Mononuclear cell (primary cell): Measurements from ENCODE around the gene FHL2. TPM values are rescaled to one million over a fixed set of nuclear protein-coding genes. Genes with fewer than 3 reads are reported as not detected.

Experiments
- H3K27me3 ChIP-seq: 2 replicates; pipeline ENCODE4 v1.6.0; 2011; ENCODE audit warnings: low read length, control low read depth; ENCODE audit not compliant: insufficient read depth
- H3K4me1 ChIP-seq: 2 replicates; pipeline ENCODE4 v1.5.1; 2011; ENCODE audit warnings: mild to moderate bottlenecking, low read length, control low read depth; ENCODE audit not compliant: insufficient read depth
- H3K4me3 ChIP-seq: 2 replicates; pipeline ENCODE4 v1.5.1; 2011; ENCODE audit warnings: mild to moderate bottlenecking, low read length, moderate library complexity
- H3K9me3 ChIP-seq: 2 replicates; pipeline ENCODE4 v1.5.1; 2011; ENCODE audit warnings: low read depth, mild to moderate bottlenecking, control low read depth, low read length
- total RNA-seq: library from RNA; depleted of rRNA; stranded (reverse); fragments of >200 nt; gene quantifications from one replicate; pipeline ENCODE4 v1.2.3, GENCODE V29; 2012

Gene FHL2
- total RNA-seq, 1 donor: 2.2 TPM

DNA sequence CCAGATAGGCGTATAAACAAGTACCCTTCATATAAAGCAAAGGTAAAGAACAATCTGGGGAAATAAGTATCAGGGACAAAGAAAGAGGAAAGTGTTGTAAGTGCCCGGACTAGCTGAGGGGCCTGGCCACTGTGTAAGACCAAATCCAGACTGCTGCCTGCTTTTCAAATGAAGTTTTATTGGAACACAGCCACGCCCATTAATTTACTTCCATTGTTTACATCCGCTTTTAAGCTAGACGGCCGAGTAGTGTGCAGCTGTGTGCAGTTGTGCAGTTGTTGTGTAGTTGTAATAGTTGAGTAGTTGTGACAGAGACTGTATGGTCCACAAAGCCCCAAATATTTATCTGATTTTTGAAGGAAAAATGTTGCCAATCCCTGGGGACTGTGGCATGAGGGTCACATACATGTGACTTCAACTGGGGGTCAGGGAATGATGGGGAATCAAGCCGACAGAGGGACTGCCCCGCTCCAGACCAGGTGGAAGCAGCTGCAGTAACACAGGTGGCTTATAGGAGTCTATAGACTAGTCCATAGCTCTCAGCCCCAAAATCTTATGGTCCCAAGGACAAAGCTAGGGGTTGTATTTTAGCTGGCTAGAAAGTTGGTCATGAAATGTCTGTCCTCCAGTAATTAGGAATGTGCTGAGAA is 30.0 kb downstream of the FHL2 start:
- H3K9me3 ChIP-seq: no peaks in the 10 kb centered on the region
- H3K4me1 ChIP-seq: peaks cover 3% of the 10 kb centered on the region
- no peak overlapping the region for H3K4me3 ChIP-seq
- H3K27me3 ChIP-seq: no peaks in the 10 kb centered on the region

DNA sequence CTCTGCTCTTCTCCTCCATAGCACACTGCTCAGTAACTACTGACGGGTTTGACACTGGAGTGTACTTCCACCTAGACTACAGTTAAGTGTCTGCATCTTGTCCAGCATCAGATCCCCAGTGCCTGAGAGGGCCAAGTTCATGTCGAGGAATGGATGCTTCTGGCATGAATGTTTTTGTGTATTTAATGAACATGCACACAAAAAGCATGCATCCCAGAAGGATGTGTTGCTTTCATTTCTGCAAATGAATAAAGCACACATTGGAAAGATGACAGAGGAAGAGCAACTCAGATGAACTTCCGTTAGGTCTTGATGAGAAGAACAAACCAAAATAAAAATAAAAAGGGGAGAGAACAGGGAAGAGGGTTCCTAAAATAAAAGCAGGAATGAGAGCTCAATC is 33.6 kb downstream of the FHL2 start:
- Histone ChIP-seq H3K4me3 (no peak overlapping the region), H3K27me3 (no peaks in the 10 kb centered on the region), H3K9me3 (no peaks in the 10 kb centered on the region), H3K4me1 (peaks cover 3% of the 10 kb centered on the region)

DNA sequence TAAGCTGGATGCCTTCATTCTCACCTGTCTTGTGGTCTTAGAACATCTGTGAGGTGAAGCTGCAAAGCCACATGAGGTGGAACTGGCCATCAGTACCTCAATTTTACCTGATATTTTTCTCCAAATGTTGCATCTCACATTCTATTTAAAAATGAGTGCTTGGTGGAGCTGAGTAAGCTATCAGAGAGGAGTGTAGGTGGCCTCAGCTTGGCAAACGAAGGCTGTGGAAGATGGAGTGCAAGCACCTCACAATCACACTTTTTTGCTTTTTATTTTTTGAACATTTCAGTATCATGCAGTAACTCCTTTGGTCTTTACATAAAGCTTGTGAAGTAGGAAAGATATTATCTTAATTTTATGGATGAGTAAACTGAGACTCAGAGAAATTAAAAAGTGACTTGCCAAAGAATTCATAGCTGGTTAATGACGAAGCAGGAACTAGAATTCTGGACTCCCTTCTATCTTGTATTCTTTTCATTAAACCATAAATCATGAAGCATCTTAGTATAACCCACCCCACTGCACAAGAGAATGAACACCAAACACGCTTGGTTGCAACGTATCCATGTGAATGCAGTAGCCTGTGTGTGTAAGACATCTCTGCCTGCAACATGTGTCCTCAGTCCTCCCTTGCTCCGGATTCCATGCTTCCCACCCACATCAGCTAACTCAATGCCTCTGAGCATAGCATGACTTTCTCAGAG is 34.3 kb downstream of the FHL2 start:
- H3K27me3 ChIP-seq: no peaks in the 10 kb centered on the region
- H3K4me3 ChIP-seq: no peak overlapping the region
- no peaks in the 10 kb centered on the region for H3K4me1 ChIP-seq
- H3K9me3 ChIP-seq: no peaks in the 10 kb centered on the region

DNA sequence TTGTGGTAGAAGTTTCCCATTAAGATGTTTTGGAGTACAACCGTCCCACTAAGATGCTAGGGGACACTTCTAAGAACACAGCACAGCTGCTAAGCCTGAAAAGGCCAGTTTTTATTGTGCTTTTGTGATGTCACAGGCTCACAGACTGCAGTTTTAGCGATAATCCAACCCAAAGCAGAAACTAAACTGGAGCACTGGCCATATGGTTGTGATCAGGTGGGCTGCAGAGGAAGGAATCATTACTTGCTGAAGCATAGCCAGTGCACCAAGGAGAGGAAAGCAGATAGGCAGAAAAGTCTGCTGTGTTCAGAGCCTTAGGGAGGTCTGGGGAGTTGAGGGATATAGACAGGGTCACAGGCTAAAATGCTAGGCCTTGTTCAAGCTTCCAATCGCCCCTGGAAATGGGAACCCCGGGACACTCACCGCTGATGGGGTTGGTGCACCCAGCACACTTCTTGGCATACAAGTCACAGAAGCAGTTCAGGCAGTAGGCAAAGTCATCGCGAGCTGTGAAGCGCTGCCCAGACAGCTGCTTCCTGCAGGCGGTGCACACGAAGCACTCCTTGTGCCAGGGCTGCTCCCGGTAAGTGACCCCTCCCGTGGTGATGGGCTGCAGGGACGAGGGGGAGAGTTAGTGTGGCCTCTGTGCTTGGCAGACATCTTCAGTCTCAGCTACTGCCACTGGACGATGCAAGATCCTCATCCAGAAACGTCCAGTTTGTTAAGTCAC is 35.8 kb downstream of the FHL2 start:
- no peaks in the 10 kb centered on the region for H3K4me1 ChIP-seq
- no peaks in the 10 kb centered on the region for H3K9me3 ChIP-seq

DNA sequence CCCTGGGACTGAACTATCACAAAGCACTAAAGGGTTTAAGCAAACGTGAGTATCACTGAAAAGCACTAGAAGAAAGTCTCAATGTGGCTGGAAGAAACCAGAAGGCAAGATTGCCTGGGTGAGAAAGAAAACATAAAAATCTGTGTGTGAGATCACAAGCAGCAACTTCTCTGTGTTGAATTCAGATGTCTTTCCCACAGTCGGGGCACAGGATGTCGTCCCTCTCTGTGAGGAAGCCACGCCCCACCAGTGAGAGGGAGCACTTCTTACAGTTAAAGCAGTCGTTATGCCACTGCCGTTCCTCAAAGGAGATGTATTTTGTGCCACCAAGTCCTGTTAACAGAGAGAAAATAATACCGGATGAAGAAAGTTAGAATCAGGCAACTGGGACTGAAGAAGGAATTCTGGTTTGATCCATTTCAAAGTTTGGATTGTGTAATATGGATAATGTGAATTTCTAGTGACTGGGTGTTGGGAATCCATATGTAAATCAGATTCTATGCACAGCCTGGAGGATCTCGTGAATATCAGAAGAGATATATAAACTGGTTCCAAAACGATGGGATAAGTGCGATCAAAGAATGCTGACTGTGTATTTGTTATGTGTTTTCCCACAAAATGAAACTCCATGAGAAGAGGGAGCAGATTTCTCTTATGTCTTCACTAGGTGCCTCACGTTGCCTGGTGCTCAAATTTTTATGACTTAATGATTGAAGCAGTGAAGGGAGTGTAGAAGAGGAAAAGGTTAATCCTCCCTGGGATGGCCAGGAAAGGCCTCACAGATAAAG is 37.6 kb downstream of the FHL2 start:
- no peaks in the 10 kb centered on the region for H3K4me1 ChIP-seq
- no peak overlapping the region for H3K4me3 ChIP-seq
- no peaks in the 10 kb centered on the region for H3K27me3 ChIP-seq
- peaks cover 11% of the 10 kb centered on the region for H3K9me3 ChIP-seq

More for the DNA sequence above, 35.8 kb downstream of the FHL2 start:
- H3K4me3 ChIP-seq: no peak overlapping the region
- no peaks in the 10 kb centered on the region for H3K27me3 ChIP-seq

DNA sequence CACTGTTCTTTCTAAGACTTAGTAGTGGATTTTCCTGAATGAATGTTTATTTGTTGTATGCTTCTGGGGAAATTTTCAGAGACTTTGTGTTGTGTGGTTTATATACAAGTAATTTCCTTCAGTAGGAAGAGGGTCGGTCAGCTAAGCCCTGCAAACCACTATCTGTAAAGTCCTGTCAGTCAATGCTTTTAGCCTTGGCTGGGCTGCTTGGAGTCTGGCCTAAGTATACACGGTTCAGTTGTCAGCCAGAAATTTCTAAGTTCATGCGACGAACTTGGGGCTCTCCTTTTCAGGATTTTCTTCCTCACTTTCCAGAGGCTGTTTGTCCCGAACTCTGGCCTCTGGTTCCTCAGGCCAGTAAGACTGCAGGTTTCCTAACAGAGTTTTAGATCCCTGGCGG is 40.3 kb downstream of the FHL2 start:
- Histone ChIP-seq H3K4me3 (no peak overlapping the region), H3K9me3 (peaks cover 17% of the 10 kb centered on the region), H3K4me1 (no peaks in the 10 kb centered on the region), H3K27me3 (no peaks in the 10 kb centered on the region)

DNA sequence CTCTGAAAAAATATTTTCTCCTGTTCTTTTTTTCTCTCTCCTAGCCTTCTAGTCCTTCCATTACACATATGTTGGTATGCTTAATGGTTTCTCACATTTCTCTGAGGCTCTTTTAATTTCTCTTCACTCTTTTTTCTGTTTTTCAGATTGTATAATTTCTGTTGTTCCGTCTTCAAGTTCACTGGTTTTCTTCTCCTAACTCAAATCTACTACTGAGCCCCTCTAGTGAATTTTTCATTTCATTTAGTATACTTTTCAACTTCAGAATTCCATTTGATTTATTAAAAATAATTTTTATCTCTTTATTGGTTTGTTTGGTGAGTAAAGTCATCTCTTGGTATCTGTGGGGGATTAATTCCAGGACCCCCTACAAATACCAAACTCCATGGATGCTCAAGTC is 41.7 kb downstream of the FHL2 start:
- Histone ChIP-seq H3K4me1 (no peaks in the 10 kb centered on the region), H3K9me3 (peaks cover 17% of the 10 kb centered on the region), H3K27me3 (no peaks in the 10 kb centered on the region), H3K4me3 (no peak overlapping the region)

DNA sequence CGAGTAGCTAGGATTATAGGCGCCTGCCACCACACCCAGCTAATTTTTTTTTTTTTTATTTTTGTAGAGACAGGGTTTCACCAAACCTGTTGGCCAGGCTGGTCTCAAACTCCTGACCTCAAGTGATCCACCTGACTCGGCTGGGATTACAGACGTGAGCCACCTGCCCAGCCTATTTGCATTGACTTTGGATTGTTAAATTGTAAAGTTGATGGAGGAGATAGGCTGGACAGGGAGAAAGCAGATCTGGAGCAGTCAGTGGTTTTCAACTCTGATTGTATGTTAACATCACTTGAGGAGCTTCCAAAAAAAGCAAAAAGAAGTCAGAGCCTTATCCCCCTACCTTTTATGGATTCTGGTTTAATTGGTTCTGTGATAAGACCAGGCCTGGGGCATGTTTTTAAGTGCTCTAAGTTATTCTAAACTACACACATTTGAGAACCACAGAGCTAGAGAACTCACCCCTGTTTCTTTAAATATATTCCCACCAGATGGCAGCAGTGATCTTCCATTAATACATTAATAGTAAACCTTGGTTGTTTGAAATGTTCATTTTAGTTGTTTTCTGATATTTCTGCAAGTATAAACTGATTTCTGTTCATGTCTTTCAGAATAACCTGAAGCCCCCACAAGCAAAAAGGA is 54.0 kb downstream of the FHL2 start:
- no peak overlapping the region for H3K4me3 ChIP-seq
- no peaks in the 10 kb centered on the region for H3K9me3 ChIP-seq
- H3K4me1 ChIP-seq: no peaks in the 10 kb centered on the region
- no peaks in the 10 kb centered on the region for H3K27me3 ChIP-seq

DNA sequence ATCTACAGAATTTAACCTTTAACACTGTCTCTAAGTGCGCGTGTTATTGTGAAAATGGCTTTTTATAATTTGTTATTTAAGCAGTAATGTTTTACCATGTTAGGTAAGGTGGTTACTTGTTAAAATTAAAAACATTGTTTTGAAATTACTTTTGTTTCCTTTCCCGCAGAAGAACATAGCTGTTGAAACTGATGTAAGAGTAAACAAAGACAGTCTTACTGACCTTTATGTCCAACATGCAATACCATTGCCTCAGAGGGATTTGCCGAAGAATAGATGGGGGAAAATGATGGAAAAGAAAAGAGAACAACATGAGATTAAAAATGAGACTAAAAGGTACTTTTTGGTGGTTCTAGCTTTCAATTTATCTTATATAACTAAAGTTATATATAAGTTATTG is 59.4 kb downstream of the FHL2 start:
- H3K27me3 ChIP-seq: no peaks in the 10 kb centered on the region
- H3K4me1 ChIP-seq: peaks cover 17% of the 10 kb centered on the region
- no peak overlapping the region for H3K4me3 ChIP-seq
- no peaks in the 10 kb centered on the region for H3K9me3 ChIP-seq

DNA sequence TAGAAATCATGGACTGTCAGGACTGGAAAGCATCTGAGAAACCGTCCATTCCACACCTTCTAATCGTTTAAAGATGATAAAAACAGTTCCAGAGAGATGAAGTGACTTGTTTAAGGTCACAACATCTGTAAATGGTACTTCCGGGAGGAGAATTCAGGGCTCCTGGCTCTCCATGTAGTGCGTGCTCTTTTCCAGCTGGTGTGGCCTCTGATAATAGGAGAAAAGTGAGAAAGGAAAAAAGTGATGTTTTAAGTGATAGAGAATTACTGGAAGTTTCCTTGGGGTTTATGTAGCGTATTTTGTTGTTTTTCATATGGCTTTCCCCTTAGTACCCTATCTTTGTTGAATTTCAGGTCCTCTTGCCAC is 60.8 kb downstream of the FHL2 start:
- Histone ChIP-seq H3K4me3 (peak overlapping the region; percentile 67), H3K9me3 (no peaks in the 10 kb centered on the region), H3K27me3 (no peaks in the 10 kb centered on the region), H3K4me1 (peaks cover 17% of the 10 kb centered on the region)

DNA sequence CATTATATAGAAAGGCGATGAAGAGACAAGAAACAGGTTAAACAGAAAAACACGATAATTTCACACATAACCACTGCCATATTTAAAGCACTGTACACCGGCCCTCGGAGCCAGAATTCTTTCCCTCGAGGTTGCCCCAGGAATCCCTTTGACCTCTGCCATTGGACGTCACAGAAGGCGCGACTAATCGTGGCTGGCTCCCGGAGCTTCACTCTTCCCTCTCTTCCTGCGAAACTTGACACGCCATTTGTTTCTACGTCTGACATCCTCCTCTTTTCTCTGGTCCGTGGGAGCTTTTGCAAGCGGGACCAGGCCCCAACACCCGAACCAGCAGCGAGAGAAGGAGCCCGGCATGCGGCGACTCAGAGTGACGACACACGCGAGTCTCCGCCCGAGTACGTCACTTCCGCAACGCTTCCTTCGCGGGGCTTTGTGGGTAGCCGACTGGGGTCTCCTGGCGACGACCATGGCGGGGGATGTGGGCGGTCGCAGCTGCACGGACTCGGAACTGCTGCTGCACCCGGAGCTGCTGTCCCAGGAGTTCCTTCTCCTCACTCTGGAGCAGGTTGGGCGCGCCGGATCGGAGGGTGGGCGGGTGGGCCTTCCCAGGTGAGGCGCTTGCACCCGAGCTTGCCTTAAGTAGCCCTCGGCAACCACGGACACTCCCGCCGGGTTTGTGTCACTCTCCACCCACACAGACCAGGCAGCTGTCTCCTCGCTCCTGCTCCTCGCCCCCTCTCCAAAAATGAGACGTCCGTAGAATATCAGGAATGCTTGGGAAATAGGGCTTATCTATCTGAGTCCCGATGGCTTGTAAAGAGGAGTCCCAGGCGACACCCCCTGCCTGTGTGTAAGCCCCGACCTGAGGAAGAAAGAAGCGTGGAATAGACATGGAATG is 61.5 kb downstream of the FHL2 start, which contains the start of gene C2orf49:
Gene C2orf49 (plus strand): TSS at position 419 of the 898 bp plus-strand sequence. CDS start 48 bp downstream, at position 467.
- Histone ChIP-seq H3K4me3 (peak within 1 kb of the TSS; percentile 67), H3K27me3 (no peaks in the 10 kb centered on the region), H3K4me1 (peaks cover 17% of the 10 kb centered on the region), H3K9me3 (no peaks in the 10 kb centered on the region)

DNA sequence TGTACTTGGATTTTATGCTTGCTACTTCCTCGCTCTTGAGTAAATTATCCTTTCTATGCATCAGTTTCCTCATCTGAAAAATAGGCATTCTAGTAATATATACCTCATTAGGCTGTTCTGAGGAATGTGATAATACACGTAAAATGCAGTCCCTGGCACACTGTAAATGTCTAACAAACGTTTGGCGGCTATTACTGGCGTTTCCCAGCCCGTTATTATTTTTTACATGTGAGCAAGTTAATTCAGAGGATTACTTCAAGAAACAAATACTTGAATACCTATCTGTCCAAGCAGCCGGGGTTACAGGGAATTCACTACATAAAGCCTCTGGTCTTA is 62.1 kb downstream of the FHL2 start:
- Histone ChIP-seq H3K9me3 (no peaks in the 10 kb centered on the region), H3K4me3 (peak overlapping the region; percentile 67), H3K27me3 (no peaks in the 10 kb centered on the region), H3K4me1 (peaks cover 17% of the 10 kb centered on the region)

DNA sequence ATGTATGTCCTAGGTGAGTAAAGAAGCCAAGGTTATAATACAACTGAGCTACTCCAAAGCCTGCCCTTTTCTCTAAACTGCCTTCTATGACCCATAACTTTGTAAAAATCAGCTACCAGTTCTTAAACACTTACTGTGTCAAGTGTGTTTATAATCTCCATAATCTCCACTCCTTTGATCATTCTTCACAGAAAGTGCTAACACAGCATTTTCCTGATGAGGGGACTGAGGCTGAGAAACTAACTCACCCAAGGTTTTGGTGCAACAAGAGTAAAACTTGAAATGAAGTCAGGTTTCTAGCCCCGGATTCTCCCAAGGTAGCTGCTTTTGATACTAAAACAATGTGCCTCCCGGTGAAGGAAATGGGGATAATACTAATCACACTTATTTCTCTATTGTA is 63.4 kb downstream of the FHL2 start:
- peaks cover 23% of the 10 kb centered on the region for H3K4me1 ChIP-seq
- no peaks in the 10 kb centered on the region for H3K27me3 ChIP-seq
- no peak overlapping the region for H3K4me3 ChIP-seq
- H3K9me3 ChIP-seq: no peaks in the 10 kb centered on the region

DNA sequence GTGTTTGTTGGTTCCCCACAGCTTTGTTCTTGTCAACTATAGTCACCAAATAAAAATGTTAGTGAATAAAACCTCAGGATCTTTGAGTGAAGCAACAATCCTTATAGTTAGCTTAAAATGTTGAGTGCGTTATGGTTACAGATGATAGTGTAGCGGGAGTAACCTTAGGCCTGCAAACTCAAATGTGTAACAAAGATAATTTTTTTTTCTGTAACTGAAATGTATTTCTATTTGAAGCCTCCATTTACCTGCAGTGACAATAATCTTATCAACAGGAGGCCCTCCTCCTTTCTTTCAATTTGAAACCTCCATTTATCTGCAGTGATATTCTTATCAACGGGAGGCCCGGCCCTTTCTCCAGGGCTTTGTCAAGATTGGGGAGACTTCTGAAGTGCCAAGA is 64.6 kb downstream of the FHL2 start:
- Histone ChIP-seq H3K27me3 (no peaks in the 10 kb centered on the region), H3K4me3 (no peak overlapping the region), H3K4me1 (peaks cover 30% of the 10 kb centered on the region), H3K9me3 (no peaks in the 10 kb centered on the region)
